Stimulated activated CD4-positive, alpha-beta T cell treated with anti-CD3 and anti-CD28 coated beads, Interleukin-4, amount 100 ng/mL, for 1 hour (primary cell): ENCODE data around the gene ZBTB7C.
"Not testable (repeated sequence)": the region's sequence is repeated elsewhere in the genome, so short reads cannot be mapped to it uniquely, and the experiment has no call there.

Experiments
- DNase-seq: peaks from one replicate; pipeline ENCODE4 v3.0.0-alpha.2; 2020

ZBTB7C gene

DNA sequence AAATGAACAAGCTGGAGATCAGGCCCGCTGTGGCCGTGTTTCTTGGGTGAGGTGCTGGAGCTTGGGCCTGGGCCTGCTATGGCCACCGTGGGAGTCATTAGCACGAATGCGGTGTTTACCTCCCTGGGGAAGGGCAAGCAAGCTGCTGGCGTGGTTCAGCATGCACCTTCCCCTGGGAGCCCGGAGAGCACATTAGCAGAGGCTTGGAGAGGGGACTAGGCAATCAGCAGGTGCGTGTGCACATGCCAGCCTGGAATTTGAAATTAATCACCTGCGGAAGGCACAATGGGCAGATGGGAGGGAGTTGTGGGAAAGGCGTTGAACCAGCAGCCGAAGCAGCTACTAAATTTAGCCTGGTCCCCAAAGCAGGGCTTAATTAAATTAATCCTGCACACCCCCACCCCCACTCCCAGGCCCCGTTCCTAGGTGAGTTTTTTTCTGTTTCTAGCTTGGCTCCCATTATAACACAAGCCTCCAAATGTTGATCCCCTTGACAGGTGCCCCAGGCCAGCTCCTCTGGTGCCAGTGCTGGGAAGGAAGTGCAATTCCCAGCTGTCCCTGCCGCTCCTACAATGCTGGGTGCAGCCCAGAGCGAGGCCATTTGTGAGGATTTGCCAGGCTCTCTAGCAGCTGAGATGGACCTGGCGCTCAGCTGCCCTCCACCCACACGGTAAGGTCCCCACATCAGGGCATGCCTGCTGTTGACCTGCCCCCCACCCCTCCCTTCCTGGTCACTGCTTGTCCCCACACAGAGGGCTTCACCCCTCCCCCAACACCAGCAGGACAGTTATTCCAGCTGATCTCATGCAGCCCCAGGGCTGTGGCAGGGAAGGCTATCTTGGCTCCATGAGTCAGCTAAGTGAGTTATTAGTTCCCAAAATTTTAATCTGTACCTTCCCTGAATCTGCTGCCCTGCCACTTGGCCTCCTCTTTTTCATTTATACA is 115.0 kb downstream of the ZBTB7C start:
- DNase-seq, result no peak

DNA sequence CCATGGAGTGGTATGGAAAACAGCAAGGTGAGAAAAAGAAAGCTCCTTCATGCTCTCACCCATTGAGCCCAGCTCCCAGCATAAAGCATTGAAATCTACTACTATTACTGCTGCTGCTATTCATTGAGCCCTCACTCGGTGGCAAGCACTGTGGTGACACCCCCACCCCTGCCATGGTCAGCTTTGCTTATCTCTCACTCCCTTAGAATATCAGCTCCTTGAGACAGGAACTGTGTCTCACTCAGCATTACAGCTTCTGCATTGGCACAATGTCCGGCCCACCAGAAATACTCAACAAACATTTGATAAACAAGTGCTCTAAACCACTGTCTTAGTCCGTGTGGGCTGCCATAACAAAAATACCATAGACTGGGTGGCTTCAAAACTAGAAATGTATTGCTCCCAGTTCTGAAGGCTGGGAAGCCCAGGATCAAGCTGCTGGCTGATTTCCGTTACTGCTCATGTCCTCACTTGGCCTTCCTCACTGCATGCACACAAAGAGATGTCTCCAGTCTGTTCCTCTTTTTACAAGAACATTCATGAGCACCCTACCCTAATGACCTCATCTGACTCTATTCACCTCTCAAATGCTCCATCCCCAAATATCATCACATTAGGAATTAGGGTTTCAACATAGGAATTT is 116.3 kb downstream of the ZBTB7C start:
- DNase-seq, result no peak

DNA sequence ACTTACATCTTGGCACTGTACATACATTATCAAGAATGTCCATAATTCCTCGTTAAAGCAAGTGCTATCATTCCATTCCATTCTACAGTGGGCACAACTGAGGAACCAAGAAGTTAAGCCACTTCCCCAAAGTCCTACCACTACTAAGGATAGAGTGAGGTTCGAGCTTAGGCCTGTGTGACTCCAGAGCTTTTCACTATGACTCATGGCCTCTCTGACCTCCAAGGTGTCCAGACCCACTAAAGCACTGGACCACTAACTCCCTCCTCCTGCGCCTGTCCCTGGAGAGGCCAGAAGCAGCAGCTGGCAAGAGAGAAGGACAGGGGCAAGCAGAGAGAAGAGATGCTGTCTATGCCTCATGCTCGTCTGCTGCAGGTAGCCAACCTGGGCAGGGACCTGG is 117.0 kb downstream of the ZBTB7C start:
- no peak for DNase-seq

DNA sequence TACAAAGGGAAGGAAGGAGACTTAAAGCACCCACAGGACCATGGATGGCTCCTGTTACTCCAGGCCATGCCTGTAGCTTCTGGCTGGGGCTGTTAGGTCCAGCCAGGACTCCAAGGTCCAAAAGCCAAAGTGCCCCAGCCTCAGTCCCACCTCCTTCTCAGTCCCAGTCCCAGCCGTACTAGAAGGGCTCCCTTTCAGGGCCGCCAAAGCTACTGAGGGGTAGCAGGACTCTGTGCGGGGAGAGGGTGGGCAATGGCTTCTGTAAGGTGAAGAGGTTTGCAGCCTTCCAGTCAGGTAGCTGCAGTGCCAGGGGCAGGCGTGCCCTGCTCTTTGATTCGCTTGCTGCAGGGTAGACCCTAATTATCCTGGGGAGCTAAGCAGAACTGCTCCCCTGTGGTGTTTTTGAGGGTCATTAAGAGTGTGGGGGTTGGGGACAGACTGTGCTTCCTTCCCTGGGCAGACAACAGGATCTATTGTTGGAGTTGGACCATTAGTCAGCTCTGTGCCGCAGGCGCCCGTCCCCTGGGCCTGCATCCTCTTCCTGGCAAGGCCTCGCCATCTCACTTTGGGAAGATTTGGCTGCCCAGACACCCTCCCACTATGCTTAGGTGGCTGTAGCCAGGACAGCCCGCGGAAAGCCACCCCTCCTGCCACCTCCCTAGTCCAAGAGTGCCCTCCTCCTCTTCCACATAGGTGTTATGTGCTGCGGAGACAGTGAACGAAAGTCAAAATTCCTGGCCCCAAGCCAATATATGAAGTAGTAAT is 118.8 kb downstream of the ZBTB7C start:
- DNase-seq, result no peak

DNA sequence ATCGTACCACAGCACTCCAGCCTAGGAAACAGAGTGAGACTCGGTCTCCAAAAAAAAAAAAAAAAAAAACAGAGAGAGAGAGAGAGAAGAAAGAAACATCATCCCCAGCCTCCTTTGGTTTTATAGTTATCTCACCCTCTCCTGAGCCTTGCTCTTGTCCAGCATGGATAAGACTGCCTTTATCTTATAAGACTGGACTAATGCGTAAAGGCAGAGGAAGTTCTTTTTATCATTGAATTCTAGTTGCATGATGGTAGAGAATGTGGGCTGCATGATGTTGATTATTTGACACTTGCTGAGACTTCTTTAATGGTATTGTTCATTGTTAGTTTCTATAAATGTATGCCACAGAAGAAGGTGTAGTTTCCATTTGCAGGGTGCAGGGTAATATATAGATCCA is 124.4 kb downstream of the ZBTB7C start:
- no peak for DNase-seq

DNA sequence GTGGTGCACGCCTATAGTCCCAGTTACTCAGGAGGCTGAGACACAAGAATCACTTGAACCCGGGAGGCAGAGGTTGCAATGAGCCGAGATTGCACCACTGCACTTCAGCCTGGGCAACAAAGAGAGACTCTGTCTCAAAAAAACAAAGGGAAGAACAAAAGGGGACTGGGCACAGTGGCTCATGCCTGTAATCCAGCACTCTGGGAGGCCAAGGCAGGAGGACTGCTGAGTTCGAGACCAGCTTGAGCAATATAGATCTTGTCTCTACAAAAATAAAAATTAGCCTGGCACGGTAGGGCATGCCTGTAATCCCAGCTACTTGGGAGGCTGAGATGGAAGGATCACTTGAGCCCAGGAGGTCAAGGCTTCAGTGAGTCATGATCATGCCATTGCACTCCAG is 125.2 kb downstream of the ZBTB7C start:
- not testable (repeated sequence) for DNase-seq

DNA sequence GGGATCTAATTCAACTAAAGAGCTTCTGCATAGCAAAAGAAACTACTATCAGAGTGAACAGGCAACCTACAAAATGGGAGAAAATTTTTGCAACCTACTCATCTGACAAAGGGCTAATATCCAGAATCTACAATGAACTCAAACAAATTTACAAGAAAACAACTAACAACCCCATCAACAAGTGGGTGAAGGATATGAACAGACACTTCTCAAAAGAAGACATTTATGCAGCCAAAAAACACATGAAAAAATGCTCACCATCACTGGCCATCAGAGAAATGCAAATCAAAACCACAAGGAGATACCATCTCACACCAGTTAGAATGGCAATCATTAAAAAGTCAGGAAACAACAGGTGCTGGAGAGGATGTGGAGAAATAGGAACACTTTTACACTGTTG is 127.7 kb downstream of the ZBTB7C start:
- DNase-seq, result not testable (repeated sequence)

DNA sequence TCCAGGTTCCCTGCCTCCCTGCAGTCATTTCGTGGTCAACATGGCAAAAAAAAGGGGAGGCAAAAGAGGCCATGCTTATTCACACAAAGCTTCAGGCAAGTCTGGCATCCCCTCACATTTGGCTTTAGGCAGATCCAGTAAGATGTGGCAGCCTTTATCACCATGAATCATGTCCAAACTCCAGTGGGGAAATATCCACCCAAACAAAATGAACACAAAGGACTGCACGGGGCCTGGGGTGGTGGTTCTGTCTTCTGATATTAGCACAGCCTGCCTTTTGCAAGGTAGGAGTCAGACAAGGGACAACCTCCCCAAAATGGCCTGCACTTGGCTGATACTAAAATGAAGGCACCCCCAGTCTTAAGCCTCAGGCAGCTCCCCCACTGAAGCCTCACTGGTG is 129.9 kb downstream of the ZBTB7C start:
- no peak for DNase-seq

DNA sequence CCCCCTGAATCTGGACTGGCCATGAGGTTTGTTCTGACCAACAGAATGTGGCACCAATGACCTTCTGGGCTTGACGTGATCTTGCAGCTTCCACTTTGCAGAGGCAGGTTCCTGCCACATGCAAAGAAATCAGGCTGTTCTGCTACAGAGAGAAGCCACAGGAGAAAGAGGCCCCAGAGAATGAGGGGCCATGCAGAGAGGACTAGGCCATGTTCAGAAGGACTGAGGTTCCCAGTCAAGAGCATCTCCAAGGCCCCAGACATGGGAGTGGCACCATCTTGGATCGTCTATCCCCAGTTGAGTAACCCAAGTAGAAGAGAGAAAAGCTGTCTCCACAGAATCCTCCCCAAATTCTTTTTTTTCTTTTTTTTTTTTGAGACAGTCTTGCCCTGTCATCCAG is 131.1 kb downstream of the ZBTB7C start:
- no peak for DNase-seq

DNA sequence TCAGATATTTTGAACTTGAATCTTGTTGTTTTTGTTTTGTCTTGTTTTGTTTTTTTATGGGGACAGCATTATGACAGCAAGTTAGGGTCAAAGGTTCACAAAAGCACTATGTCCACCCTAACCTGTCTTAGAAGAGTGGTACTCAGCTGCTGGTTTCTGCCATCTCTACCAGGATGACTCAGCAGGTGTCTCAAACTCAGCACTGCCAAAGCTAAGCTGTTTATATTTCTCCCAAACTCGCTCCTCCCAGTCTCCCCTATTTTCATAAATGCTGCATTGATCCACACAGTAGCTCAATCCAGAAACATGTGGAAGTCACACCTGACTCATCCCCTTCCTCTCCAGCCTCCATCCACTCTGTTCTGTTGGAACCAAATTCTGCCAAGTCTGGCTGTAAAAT is 134.9 kb downstream of the ZBTB7C start:
- DNase-seq, result no peak

DNA sequence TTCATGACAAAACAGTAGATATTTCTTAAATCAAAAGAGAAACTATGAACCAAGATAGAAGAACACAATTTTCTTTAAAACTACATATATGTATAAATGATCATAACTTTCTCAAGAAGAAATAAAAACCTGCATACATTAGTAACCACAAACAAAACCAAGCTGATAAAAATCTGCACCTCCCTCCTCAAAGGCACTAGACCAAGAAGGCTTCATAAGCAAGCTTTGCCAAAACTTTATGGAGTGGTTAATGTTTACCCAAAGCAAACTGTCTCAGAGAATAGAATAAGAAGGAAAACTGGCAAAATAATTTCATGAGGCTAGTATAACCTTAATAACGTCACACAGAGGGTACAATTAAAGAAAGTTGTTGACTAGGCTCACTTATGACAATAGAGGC is 138.3 kb downstream of the ZBTB7C start:
- no peak for DNase-seq

DNA sequence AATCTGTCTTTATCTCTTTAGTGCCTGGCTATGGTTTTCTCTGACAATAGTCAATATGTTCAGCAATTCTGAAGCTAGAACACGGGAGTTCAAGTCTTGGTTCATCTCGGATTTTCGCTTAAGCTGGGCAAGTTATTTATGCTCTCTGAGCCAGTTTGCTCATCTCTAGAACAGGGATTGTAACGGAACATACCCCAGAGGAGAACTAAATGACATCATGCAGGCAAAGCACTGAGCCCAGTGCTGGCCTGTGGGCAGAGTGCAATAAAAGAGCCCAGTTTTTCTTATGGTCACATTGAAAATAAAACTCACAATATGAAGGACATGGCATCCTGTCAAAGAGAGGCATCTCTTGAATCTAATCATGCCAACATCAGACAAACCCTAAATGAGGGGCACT is 143.9 kb downstream of the ZBTB7C start:
- no peak for DNase-seq

DNA sequence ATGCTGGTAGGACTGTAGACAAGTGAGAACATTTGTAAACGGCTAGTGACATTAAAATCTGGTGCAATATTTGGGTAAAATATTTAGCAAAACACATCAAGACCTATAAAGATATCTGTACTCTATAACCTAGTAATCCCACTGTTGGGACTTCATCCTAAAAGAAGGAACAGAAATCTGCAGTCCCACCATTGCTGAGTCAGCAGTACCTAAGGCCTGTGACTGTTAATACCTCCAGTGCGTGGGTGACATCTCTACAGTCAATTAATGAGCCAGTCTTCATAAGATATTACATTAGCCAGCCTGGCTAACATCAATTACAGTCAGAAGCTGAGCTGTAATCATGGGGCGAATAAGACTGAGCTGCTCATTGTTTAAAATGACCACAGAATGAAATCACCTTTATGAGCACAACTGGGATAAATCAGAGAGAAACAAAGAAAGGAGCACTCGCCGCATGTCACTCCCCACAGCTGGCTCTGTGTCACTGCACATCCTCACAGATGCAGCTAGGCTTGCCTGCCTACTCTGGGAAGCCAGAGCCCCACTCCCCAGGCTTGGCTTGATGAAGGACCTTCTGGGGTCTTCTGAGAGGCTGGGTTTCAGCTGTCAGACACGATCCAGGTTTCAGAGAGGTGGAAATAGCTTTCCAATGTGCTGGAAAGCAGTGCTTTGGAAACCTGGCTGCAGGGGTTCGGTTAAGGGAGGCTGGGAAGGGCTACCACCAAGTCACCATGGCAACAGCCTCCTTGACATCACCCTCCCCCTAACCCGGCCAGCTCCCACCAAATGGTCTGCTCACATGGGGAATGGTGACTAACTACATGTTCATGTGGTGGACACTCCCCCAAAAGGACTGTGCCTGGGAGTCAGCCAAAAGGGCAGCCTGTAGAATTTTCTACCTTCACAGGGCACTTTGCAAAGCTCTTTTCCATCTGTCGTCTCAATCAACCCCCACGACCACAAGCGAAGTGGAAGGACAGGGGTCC is 145.0 kb downstream of the ZBTB7C start:
- no peak for DNase-seq

DNA sequence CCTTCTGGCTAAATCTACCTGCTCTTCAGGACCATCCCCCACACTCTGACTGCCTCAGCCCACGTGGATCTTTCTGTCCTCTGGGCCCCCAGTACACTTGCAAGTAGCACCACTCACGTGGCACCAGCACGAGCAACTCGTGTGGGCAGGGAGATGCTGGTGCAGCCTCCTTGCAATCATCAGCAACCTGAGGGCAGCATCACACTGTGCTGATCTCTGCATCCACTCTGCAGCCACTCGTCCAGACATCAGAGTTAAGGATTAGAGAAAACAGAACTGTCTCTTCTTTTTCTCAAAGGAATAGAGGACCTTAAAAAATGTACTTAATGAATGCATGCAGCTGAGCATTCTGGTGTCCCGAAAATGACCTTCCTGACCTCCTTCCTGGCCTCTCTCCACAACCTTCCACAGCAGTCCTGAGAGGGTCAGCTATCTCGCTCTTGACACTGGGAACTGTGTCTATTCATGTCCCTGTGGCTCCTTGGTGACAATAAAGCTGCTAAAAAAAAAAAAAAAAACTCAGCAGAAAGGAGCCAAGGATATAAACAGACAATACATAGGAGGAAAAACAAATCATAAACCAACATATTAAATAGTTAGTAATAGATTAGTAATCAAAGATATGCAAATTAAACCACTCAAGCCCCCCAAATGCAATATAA is 145.9 kb downstream of the ZBTB7C start:
- no peak for DNase-seq

DNA sequence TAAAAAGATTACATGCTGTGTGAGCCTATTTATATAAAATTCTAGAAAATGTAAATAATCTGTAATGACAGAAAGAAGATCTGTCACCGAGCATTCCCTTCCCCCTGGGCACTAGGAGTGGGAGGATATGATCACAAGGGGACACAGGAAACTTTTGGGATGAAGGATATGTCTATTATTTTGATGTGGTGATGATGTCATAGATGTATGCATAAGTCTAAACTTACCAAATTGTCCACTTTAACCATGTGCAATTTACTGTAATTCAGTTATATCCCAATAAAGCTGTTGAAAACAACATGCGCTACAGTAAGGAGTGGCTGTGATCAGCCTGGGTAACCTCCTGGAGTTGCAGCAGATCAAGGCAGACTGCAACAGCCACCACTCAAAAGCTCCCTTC is 148.9 kb downstream of the ZBTB7C start:
- no peak for DNase-seq

DNA sequence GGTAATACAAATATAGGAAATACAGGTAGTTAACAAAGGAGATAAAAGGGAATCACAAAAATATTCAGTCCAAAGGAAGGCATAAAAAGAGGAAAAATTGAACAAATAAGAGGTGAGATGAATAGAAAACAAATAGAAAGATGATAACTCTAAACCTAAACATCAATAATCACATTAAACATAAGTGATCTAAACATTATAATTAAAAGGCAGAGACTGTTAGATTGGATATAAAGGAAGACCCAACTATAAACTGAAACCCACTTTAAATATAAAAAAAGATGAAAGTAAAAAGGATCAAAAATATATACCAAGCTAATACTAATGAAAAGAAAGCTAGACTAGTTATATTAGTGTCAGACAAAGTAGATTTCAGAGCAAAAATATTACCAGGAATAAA is 152.3 kb downstream of the ZBTB7C start:
- DNase-seq, result no peak

DNA sequence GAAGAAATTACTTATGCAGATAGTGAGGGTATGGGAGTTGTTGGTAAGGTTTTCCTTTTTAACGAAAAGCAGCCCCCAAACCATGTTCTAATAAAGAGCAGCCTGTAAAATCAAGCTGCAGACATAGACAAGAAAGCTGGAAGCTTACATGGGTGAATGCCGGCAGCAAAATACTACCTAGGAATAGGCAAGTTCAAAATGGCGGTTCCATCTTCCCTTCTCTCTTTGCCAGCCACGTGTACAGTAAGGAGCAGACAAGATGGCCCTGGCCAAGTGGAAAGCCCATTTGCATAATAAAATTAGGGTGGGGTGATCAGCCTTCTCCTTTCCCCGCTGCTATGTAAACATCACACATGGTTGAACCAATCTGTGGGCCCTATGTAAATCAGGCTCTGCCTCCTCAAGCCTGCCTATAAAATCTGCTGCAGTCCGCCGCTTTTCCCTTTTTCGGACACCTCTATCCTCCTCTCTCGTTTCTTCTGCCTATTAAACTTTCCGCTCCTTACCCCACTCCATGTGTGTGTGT is 155.0 kb downstream of the ZBTB7C start:
- no peak for DNase-seq

DNA sequence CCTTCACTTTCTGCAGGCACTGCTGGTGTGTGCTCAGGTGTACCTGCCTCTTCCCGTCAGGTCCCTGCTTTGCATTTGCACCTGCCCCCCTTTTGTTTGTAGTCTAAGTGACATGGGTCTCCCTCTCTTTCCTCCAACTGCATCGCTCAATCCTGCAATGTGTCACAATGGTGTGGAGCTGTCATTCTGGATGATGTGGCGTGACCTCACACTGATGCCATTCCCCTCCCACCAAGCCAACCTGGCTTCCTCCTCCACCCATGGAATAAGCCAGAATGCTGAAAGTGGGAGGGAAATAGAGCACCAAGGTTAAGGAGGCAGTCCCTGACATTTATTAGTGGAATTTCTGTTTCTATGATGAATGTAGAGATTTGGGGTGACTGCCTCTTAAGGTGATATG is 156.7 kb downstream of the ZBTB7C start:
- DNase-seq, result no peak

DNA sequence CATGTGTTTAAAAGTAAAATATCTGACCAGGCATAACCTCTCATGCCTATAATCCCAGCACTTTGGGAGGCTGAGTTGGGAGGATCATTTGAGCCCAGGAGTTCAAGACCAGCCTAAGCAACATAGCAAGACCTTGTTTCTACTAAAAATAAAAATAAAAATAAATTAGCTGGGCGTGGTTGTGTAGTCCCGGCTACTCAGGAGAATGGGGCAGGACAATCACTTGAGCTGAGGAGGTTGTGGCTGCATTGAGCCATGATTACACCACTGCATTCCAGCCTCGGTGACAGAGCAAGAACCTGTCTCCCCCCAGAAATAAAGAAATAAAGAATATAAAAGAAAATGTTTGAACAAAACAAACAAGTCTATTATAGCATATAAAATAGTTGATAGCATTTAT is 158.3 kb downstream of the ZBTB7C start:
- DNase-seq, result no peak

DNA sequence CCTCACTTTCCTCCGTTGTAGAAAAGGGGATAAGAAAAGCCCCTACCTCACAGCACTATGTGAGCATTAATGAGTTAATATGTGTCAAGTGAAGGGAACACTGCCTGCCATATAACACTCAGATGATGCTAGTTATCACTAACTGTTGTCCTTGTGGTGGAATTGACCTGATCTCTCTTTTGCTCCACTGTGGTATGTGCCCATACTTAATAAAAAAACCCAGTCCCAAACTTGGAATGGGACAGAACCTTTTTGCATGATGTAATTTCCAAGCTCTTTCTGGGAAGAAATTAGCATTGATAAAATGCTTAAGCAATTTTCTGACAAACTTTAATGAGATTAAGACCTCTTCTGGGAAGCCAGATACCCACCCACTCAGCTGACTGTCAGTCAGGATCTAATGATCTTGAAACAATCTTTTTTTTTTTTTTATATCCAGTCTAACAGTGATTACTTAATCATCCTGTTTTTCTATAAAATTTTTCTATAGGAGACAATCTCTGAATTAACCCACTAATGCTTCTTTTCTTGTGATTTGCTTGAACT is 158.7 kb downstream of the ZBTB7C start:
- no peak for DNase-seq

DNA sequence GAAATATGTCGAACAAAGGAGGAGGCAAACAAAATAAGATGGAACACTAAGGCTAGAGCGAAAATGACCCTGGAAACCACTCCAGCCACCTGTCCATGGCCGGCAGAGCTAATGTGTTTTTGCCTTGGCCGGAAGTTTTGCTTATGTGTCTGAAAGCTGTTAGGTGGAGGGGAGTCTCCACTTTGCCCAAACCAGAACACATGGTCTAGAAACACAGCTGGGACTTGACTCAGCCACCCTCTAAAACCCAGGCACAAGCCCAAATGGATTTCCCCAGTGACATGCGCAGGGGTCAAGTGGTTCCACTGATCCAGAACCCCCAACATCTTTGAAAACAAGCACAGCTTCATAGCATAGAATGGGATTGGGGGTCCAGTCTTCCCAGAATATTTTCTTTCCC is 159.3 kb downstream of the ZBTB7C start:
- DNase-seq, result no peak
